GM12892 (cell line): Measurements from ENCODE around the gene BPIFB6.
"Not testable (repeated sequence)": the region's sequence is repeated elsewhere in the genome, so short reads cannot be mapped to it uniquely, and the experiment has no call there.

ENCODE experiments used
- DNase-seq: peaks from one replicate; pipeline ENCODE4 v3.0.0; 2011; ENCODE audit not compliant: insufficient read length
- FAIRE-seq: peaks from 2 replicates; lab custom pipeline; 2011; peaks lifted over from hg19 to GRCh38; lab: Jason Lieb, UNC
- POLR2A ChIP-seq: IDR thresholded peaks from 2 replicates; pipeline ENCODE4 v1.6.1; 2011; ENCODE audit warnings: low read depth, low read length, control low read depth
- POLR2AphosphoS5 ChIP-seq: IDR thresholded peaks from 2 replicates; pipeline ENCODE4 v1.6.1; 2011; ENCODE audit warnings: low read depth, low read length, control low read depth
- TAF1 ChIP-seq: IDR thresholded peaks from 2 replicates; pipeline ENCODE4 v1.6.1; 2011; ENCODE audit warnings: low read depth, mild to moderate bottlenecking, control low read depth, low read length, borderline replicate concordance

Gene BPIFB6

GRCh38 chr20:33043731-33044181, 12.3 kb downstream of the BPIFB6 start:
- no peak for DNase-seq
- TF ChIP-seq POLR2A (no peak), POLR2AphosphoS5 (no peak), TAF1 (no peak)
- no peak for FAIRE-seq

DNA sequence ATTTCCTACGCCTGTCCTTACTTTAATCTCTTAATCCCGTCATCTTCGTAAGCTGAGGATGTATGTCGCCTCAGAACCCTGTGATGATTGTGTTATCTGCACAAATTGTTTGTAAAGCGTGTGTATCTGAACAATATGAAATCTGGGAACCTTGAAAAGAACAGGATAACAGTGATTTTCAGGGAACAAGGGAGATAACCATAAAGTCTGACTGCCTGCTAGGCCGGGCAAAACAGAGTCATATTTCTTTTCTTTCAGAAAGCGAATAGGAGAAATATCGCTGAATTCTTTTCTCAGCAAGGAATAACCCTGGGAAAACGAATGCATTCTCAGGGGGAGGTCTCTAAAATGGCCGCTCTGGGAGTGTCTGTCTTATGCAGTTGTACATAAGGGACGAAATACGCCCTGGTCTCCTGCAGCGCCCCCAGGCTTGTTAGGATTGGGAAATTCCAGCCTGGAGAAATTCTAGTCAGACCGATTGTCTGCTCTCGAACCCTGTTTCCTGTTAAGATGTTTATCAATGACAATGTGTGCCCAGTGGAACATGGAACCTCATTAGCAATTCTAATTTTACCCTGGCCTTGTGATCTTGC, 13.8 kb downstream of the BPIFB6 start:
- DNase-seq, FAIRE-seq: not testable (repeated sequence)

GRCh38 chr20:33046412-33046811, 15.0 kb downstream of the BPIFB6 start:
- FAIRE-seq: no peak
- TF ChIP-seq POLR2AphosphoS5 (no peak), TAF1 (no peak), POLR2A (no peak)
- DNase-seq: no peak

GRCh38 chr20:33051333-33051732, 19.9 kb downstream of the BPIFB6 start:
- FAIRE-seq (no peak), DNase-seq (no peak)
- TF ChIP-seq POLR2AphosphoS5 (no peak), POLR2A (no peak), TAF1 (no peak)

DNA sequence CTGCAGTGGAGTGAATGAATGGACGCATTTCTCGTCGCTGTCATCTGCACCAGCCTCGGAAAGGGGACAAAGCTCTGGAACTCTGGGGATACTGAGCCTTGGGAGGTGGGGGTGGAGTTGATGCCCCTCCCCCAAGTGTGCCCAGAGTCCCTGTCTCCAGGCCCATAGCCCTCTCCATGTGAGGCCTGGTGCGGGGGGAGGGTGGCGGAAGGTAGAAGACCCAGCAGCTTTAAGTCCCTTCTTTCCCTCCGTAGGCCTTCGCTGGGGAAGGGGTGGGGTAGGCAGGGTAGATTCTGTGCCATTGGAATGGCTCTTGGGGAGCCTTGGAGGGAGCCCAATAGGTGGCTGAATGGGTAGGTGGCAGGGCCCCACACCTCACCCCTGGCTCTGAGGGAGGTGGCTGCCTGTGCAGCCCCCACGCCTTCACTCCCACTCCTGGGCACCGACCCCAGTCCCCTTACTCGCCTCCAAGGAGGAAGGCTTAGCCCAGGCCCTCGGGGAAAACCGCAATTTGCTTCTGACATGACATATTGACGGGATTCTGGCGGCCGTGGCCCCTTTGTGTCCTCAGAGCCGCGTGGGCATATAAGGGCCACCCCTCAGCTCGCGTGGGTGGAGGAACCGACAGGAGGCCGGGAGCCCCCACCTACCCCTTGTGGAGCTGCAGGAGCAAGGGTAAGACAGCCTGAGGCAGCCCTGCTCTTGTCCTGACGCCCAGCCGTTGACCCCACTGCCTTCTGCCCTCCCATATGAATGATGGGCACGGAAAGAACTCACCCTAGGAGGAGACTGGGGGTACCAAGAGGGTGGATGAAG, 22.1 kb downstream of the BPIFB6 start, which contains the start of gene BPIFB3:
Gene BPIFB3 (plus strand): TSS at position 613 of the 816 bp plus-strand sequence. CDS start 1,533 bp downstream, outside the sequence.
- FAIRE-seq: no peak
- TF ChIP-seq TAF1: no peak
- TF ChIP-seq POLR2AphosphoS5: no peak
- DNase-seq: no peak

GRCh38 chr20:33054381-33054780, 22.9 kb downstream of the BPIFB6 start:
- TF ChIP-seq POLR2AphosphoS5 (no peak), POLR2A (no peak), TAF1 (no peak)
- FAIRE-seq (no peak), DNase-seq (no peak)

DNA sequence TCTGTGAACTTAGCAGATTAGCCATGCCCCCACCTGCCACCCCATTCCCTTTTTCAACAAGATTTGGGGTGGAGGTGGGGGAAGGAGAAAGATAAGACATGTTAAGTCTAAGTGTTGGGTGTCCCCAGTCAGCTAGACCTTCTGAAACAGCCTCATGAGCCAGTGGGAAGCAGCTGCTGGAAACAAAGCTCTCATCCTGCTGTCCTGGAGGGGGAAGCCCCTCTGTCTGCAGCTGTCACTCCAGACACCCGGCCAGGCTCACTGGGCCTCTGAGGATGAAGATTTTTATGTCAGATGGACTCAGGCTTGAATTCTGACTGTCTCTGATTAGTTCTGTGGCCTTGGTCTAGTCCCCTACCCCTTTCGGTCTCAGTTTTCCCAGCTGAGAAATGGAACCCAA, 23.3 kb downstream of the BPIFB6 start:
- FAIRE-seq (no peak), DNase-seq (no peak)
- no peak for TF ChIP-seq POLR2A
- no peak for TF ChIP-seq POLR2AphosphoS5
- no peak for TF ChIP-seq TAF1

GRCh38 chr20:33059136-33059535, 27.7 kb downstream of the BPIFB6 start:
- no peak for TF ChIP-seq TAF1
- no peak for TF ChIP-seq POLR2A
- TF ChIP-seq POLR2AphosphoS5: no peak
- FAIRE-seq: no peak
- DNase-seq: no peak

- TF ChIP-seq POLR2A (no peak), TAF1 (no peak), POLR2AphosphoS5 (no peak)
- no peak for DNase-seq
- no peak for FAIRE-seq
Observed at GRCh38 chr20:33059741-33060390, 28.4 kb downstream of the BPIFB6 start.

DNA sequence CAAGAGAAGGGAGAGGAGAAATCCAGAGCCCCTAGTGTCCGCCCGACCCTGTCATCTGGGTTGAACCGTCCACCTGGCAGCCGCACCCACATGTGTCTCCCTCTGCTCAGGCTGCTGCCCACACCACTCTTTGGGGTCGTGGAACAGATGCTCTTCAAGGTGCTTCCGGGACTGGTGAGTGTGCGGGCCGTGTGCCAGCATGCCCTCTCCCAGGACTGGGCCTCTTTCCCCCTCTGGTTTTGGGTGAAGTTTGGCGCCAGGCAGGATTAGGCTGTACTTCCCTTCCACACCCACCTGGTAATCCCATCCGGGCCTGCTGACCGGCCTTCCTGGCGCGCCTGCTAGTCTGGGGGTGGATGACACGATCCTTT, 30.2 kb downstream of the BPIFB6 start:
- no peak for DNase-seq
- FAIRE-seq: no peak
- no peak for TF ChIP-seq TAF1
- no peak for TF ChIP-seq POLR2AphosphoS5
- no peak for TF ChIP-seq POLR2A

DNA sequence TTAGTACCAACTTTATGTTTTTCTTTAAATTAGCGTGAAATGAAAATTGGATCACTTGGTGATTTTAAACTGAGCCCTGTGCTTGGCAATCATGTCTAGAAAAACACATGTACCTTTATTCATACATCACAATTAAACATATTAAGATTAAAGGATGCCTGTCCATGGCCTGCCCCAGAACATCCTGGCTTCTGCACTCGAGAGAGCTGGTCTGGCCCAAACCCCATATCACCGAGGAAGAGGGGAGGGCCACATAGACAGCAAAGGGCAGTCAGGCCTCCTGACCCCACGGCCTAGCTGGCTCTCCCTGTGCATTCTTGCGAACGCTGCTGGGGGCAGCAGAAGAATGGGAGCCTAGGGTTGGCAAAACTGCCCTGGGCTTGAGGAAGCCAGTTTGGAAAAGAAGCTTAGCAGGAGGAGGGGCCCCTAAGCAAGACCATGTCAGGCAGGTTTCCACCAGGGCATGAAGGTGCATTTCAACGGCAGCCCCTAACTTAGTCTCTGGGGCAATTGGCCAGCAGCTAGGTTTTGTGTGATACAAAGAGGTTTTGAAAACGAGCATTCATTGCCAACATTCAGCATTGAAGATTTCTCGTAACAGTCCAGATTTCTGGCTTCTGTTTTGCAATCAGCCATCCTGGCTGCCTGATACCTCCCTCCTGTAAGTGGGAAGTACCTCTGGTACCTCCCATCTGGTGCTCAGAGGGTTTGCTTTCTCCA, 30.8 kb downstream of the BPIFB6 start:
- TF ChIP-seq TAF1: no peak
- no peak for TF ChIP-seq POLR2AphosphoS5
- no peak for TF ChIP-seq POLR2A
- FAIRE-seq (no peak), DNase-seq (no peak)

DNA sequence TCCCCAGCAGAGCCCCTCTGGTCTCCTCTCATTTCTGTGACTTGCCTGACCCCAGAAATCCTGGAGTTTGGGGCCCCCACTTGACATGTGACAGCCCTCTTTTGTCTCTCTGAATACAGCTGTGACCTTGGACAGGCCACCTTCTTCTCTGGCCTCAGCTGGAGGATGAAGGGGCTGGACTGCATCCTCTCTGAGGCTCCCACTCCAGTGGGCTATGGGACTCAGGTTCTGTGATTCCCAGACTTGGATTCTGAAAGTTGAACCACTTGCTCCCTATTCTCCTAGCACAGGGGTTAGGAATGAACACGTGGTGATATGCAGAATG, 31.3 kb downstream of the BPIFB6 start:
- TF ChIP-seq TAF1 (no peak), POLR2A (no peak), POLR2AphosphoS5 (no peak)
- DNase-seq (no peak), FAIRE-seq (no peak)
